Measurements from ENCODE around the gene STX3. TPM values are rescaled to one million over a fixed set of nuclear protein-coding genes. Genes with fewer than 3 reads are reported as not detected.

The STX3 gene
- polyA plus RNA-seq, 1 donor from 2014 or later, result 21.3 TPM

DNA sequence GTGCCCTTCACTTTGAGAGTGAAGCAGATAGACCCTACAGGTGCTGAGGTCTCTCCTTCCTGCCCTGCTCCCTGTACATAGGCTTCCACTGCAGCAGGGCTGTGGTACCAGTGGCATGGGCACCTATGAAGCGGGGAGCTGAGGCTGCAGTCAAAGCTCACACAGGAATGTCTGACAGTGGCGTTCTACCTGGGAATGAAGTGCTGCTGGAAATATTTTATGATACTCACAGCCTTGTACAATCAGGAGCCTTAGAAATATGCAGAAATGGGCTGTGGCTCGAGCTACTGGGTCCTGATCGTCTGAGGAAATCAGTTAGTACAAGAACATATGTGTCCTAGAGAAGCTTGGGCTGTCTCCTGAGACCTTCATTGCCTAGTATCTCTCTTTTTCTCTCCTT, 30.6 kb downstream of the STX3 start:
- no peak overlapping the region for H3K27ac ChIP-seq (ENCODE audit: low read length)
- TF ChIP-seq RAD21 (conservative IDR thresholded peaks at IDR 0.05) (no peak), MXI1 (conservative IDR thresholded peaks at IDR 0.05; ENCODE audit: poor library complexity, severe bottlenecking) (no peak), REST (IDR thresholded peaks at IDR 0.05; ENCODE audit: borderline replicate concordance) (no peak), EP300 (conservative IDR thresholded peaks at IDR 0.05; ENCODE audit: poor library complexity, severe bottlenecking) (no peak), POLR2AphosphoS5 (IDR thresholded peaks at IDR 0.05) (no peak)
- no peak overlapping the region for H3K4me2 ChIP-seq (ENCODE audit: low read length)
- H4K20me1 ChIP-seq (ENCODE audit: insufficient read depth), result no peaks in the 10 kb centered on the region
- no peaks in the 10 kb centered on the region for H3K9me3 ChIP-seq (ENCODE audit: low read length)
- no peaks in the 10 kb centered on the region for H3K9me2 ChIP-seq (ENCODE audit: insufficient read depth, low read length)
- H3K79me2 ChIP-seq (replicated peaks; ENCODE audit: insufficient read depth, low read length), result no peaks in the 10 kb centered on the region
- H3K9ac ChIP-seq (ENCODE audit: low read length), result no peak overlapping the region
- H2AFZ ChIP-seq (ENCODE audit: low read depth, low read length), result no peak overlapping the region
- H3K36me3 ChIP-seq (ENCODE audit: insufficient read depth, low read length), result no peaks in the 10 kb centered on the region
- no peaks in the 10 kb centered on the region for H3F3A ChIP-seq (ENCODE audit: insufficient read depth, low read length, poor library complexity, severe bottlenecking)
- H3K4me3 ChIP-seq (ENCODE audit: low read length), result no peak overlapping the region
- no peaks in the 10 kb centered on the region for H3K27me3 ChIP-seq (ENCODE audit: insufficient read depth, low read depth, low read length)

DNA sequence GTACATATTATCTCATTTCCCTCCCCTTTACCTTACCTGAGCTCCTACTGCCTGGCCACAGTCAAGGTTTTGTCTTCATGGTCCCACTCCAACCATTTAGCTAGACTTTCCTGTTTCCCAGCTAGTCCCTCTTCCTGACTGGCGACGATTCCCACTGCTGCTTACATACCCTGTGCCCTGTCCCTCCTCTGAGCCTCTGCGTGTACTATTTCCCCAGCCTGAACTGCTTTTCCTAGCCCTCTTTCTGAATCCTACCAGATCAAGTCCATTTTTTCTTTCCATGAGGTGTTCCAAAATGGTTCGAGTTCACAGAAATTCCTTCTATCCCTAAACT, 32.0 kb downstream of the STX3 start:
- TF ChIP-seq EP300 (conservative IDR thresholded peaks at IDR 0.05; ENCODE audit: poor library complexity, severe bottlenecking), result no peak
- TF ChIP-seq RAD21 (conservative IDR thresholded peaks at IDR 0.05), result no peak
- no peak for TF ChIP-seq POLR2AphosphoS5 (IDR thresholded peaks at IDR 0.05)
- no peak for TF ChIP-seq MXI1 (conservative IDR thresholded peaks at IDR 0.05; ENCODE audit: poor library complexity, severe bottlenecking)
- TF ChIP-seq SMC3 (conservative IDR thresholded peaks at IDR 0.05; ENCODE audit: poor library complexity), result no peak
- TF ChIP-seq, protein P1, sequence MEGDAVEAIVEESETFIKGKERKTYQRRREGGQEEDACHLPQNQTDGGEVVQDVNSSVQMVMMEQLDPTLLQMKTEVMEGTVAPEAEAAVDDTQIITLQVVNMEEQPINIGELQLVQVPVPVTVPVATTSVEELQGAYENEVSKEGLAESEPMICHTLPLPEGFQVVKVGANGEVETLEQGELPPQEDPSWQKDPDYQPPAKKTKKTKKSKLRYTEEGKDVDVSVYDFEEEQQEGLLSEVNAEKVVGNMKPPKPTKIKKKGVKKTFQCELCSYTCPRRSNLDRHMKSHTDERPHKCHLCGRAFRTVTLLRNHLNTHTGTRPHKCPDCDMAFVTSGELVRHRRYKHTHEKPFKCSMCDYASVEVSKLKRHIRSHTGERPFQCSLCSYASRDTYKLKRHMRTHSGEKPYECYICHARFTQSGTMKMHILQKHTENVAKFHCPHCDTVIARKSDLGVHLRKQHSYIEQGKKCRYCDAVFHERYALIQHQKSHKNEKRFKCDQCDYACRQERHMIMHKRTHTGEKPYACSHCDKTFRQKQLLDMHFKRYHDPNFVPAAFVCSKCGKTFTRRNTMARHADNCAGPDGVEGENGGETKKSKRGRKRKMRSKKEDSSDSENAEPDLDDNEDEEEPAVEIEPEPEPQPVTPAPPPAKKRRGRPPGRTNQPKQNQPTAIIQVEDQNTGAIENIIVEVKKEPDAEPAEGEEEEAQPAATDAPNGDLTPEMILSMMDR (IDR thresholded peaks at IDR 0.05; ENCODE audit: poor library complexity, severe bottlenecking), result no peak
- TF ChIP-seq TAF1 (IDR thresholded peaks at IDR 0.05; ENCODE audit: low read depth), result no peak
- TF ChIP-seq REST (IDR thresholded peaks at IDR 0.05; ENCODE audit: borderline replicate concordance), result no peak
- TF ChIP-seq EZH2 (IDR thresholded peaks at IDR 0.05; ENCODE audit: borderline replicate concordance, insufficient read depth, low read length, poor library complexity, severe bottlenecking), result no peak
- H3K36me3 ChIP-seq (ENCODE audit: insufficient read depth, low read length), result no peaks in the 10 kb centered on the region
- no peaks in the 10 kb centered on the region for H3K9me3 ChIP-seq (ENCODE audit: low read length)
- H3F3A ChIP-seq (ENCODE audit: insufficient read depth, low read length, poor library complexity, severe bottlenecking), result no peaks in the 10 kb centered on the region
- H4K20me1 ChIP-seq (ENCODE audit: insufficient read depth), result no peaks in the 10 kb centered on the region
- no peak overlapping the region for H2AFZ ChIP-seq (ENCODE audit: low read depth, low read length)
- H3K79me2 ChIP-seq (replicated peaks; ENCODE audit: insufficient read depth, low read length), result no peaks in the 10 kb centered on the region
- no peak overlapping the region for H3K9ac ChIP-seq (ENCODE audit: low read length)
- no peak overlapping the region for H3K27ac ChIP-seq (ENCODE audit: low read length)
- H3K4me2 ChIP-seq (ENCODE audit: low read length), result no peak overlapping the region
- no peak overlapping the region for H3K4me3 ChIP-seq (ENCODE audit: low read length)
- no peaks in the 10 kb centered on the region for H3K9me2 ChIP-seq (ENCODE audit: insufficient read depth, low read length)
- H3K27me3 ChIP-seq (ENCODE audit: insufficient read depth, low read depth, low read length), result no peaks in the 10 kb centered on the region

Measured in neural cell (in vitro differentiated cells).